ENCODE results near the gene ACTR3. TPM values are rescaled to one million over a fixed set of nuclear protein-coding genes. Genes with fewer than 3 reads are reported as not detected.
A peak's percentile ranks its signal among the peaks of the same experiment; 100 is the strongest.
"Not testable (repeated sequence)": the region's sequence is repeated elsewhere in the genome, so short reads cannot be mapped to it uniquely, and the experiment has no call there.

The ACTR3 gene
- total RNA-seq, 1 donor = 315 TPM

GRCh38 chr2:113926314-113926713 lies 36.4 kb downstream of the ACTR3 start:
- Histone ChIP-seq H3K79me2 (ENCODE audit: insufficient read depth, low read length) (peaks cover 92% of the 10 kb centered on the region), H3K36me3 (ENCODE audit: insufficient read depth, low read length) (peaks cover 74% of the 10 kb centered on the region), H4K20me1 (ENCODE audit: insufficient read depth, low read length) (peaks cover 45% of the 10 kb centered on the region), H2AFZ (ENCODE audit: low read length) (no peak overlapping the region), H3K27ac (ENCODE audit: low read depth, low read length) (no peak overlapping the region), H3K9me3 (ENCODE audit: low read depth, low read length) (no peaks in the 10 kb centered on the region), H3K4me2 (ENCODE audit: insufficient read depth, low read length) (no peak overlapping the region), H3K4me3 (ENCODE audit: insufficient read depth, low read length) (no peak overlapping the region), H3K27me3 (ENCODE audit: insufficient read depth, low read length) (no peaks in the 10 kb centered on the region), H3K4me1 (ENCODE audit: insufficient read depth, low read length) (peaks cover under 1% of the 10 kb centered on the region)
- DNase-seq (ENCODE audit: insufficient read length, low spot score, missing footprints) = no peak
- no peak for TF ChIP-seq CTCF (IDR thresholded peaks at IDR 0.05; ENCODE audit: extremely low read depth, low read depth, low read length)

- H3K36me3 ChIP-seq (ENCODE audit: insufficient read depth, low read length) = peaks cover 78% of the 10 kb centered on the region
- peak overlapping the region; percentile 39 for H3K27ac ChIP-seq (ENCODE audit: low read depth, low read length)
- no peak overlapping the region for H3K4me3 ChIP-seq (ENCODE audit: insufficient read depth, low read length)
- H3K9me3 ChIP-seq (ENCODE audit: low read depth, low read length) = no peaks in the 10 kb centered on the region
- TF ChIP-seq CTCF (IDR thresholded peaks at IDR 0.05; ENCODE audit: extremely low read depth, low read depth, low read length) = no peak
- H3K4me1 ChIP-seq (ENCODE audit: insufficient read depth, low read length) = no peaks in the 10 kb centered on the region
- H3K27me3 ChIP-seq (ENCODE audit: insufficient read depth, low read length) = no peaks in the 10 kb centered on the region
- H4K20me1 ChIP-seq (ENCODE audit: insufficient read depth, low read length) = peaks cover 31% of the 10 kb centered on the region
- peak; percentile 1 for DNase-seq (ENCODE audit: insufficient read length, low spot score, missing footprints)
- H3K4me2 ChIP-seq (ENCODE audit: insufficient read depth, low read length) = no peak overlapping the region
- no peak overlapping the region for H2AFZ ChIP-seq (ENCODE audit: low read length)
- peaks cover 88% of the 10 kb centered on the region for H3K79me2 ChIP-seq (ENCODE audit: insufficient read depth, low read length)
Observed at GRCh38 chr2:113930448-113930847, 40.6 kb downstream of the ACTR3 start.

- no peak overlapping the region for H3K4me2 ChIP-seq (ENCODE audit: insufficient read depth, low read length)
- no peak overlapping the region for H3K27ac ChIP-seq (ENCODE audit: low read depth, low read length)
- H3K79me2 ChIP-seq (ENCODE audit: insufficient read depth, low read length) = peaks cover 66% of the 10 kb centered on the region
- no peak overlapping the region for H2AFZ ChIP-seq (ENCODE audit: low read length)
- H3K36me3 ChIP-seq (ENCODE audit: insufficient read depth, low read length) = peaks cover 70% of the 10 kb centered on the region
- peaks cover 7% of the 10 kb centered on the region for H4K20me1 ChIP-seq (ENCODE audit: insufficient read depth, low read length)
- DNase-seq (ENCODE audit: insufficient read length, low spot score, missing footprints) = no peak
- no peak overlapping the region for H3K4me3 ChIP-seq (ENCODE audit: insufficient read depth, low read length)
- no peak for TF ChIP-seq CTCF (IDR thresholded peaks at IDR 0.05; ENCODE audit: extremely low read depth, low read depth, low read length)
- H3K9me3 ChIP-seq (ENCODE audit: low read depth, low read length) = no peaks in the 10 kb centered on the region
- H3K27me3 ChIP-seq (ENCODE audit: insufficient read depth, low read length) = no peaks in the 10 kb centered on the region
- H3K4me1 ChIP-seq (ENCODE audit: insufficient read depth, low read length) = no peaks in the 10 kb centered on the region
Observed at GRCh38 chr2:113937501-113937900, 47.6 kb downstream of the ACTR3 start.

GRCh38 chr2:113940891-113941290 lies 51.0 kb downstream of the ACTR3 start:
- peaks cover 17% of the 10 kb centered on the region for H4K20me1 ChIP-seq (ENCODE audit: insufficient read depth, low read length)

GRCh38 chr2:113945784-113946183 lies 55.9 kb downstream of the ACTR3 start:
- H3K27me3 ChIP-seq (ENCODE audit: insufficient read depth, low read length); H3K27ac ChIP-seq (ENCODE audit: low read depth, low read length); H3K9me3 ChIP-seq (ENCODE audit: low read depth, low read length); H3K4me1 ChIP-seq (ENCODE audit: insufficient read depth, low read length); H3K4me2 ChIP-seq (ENCODE audit: insufficient read depth, low read length); H3K4me3 ChIP-seq (ENCODE audit: insufficient read depth, low read length); H2AFZ ChIP-seq (ENCODE audit: low read length); DNase-seq (ENCODE audit: insufficient read length, low spot score, missing footprints): not testable (repeated sequence)
- H4K20me1 ChIP-seq (ENCODE audit: insufficient read depth, low read length) = peaks cover 21% of the 10 kb centered on the region
- peaks cover 84% of the 10 kb centered on the region for H3K36me3 ChIP-seq (ENCODE audit: insufficient read depth, low read length)
- H3K79me2 ChIP-seq (ENCODE audit: insufficient read depth, low read length) = peaks cover 65% of the 10 kb centered on the region

More at GRCh38 chr2:113940891-113941290, 51.0 kb downstream of the ACTR3 start:
- H3K27ac ChIP-seq (ENCODE audit: low read depth, low read length) = no peak overlapping the region
- no peak for DNase-seq (ENCODE audit: insufficient read length, low spot score, missing footprints)
- no peaks in the 10 kb centered on the region for H3K27me3 ChIP-seq (ENCODE audit: insufficient read depth, low read length)
- H3K4me3 ChIP-seq (ENCODE audit: insufficient read depth, low read length) = no peak overlapping the region
- no peak for TF ChIP-seq CTCF (IDR thresholded peaks at IDR 0.05; ENCODE audit: extremely low read depth, low read depth, low read length)
- H3K36me3 ChIP-seq (ENCODE audit: insufficient read depth, low read length) = peaks cover 74% of the 10 kb centered on the region
- H3K79me2 ChIP-seq (ENCODE audit: insufficient read depth, low read length) = peaks cover 63% of the 10 kb centered on the region
- no peaks in the 10 kb centered on the region for H3K4me1 ChIP-seq (ENCODE audit: insufficient read depth, low read length)
- H2AFZ ChIP-seq (ENCODE audit: low read length) = no peak overlapping the region
- no peak overlapping the region for H3K4me2 ChIP-seq (ENCODE audit: insufficient read depth, low read length)
- no peaks in the 10 kb centered on the region for H3K9me3 ChIP-seq (ENCODE audit: low read depth, low read length)

GRCh38 chr2:113950906-113951305 lies 61.0 kb downstream of the ACTR3 start:
- Histone ChIP-seq H3K79me2 (ENCODE audit: insufficient read depth, low read length) (peaks cover 69% of the 10 kb centered on the region), H3K36me3 (ENCODE audit: insufficient read depth, low read length) (peaks cover 86% of the 10 kb centered on the region), H4K20me1 (ENCODE audit: insufficient read depth, low read length) (peaks cover 11% of the 10 kb centered on the region)
- H3K4me2 ChIP-seq (ENCODE audit: insufficient read depth, low read length); H3K27me3 ChIP-seq (ENCODE audit: insufficient read depth, low read length); H3K9me3 ChIP-seq (ENCODE audit: low read depth, low read length); H3K27ac ChIP-seq (ENCODE audit: low read depth, low read length); H2AFZ ChIP-seq (ENCODE audit: low read length); H3K4me3 ChIP-seq (ENCODE audit: insufficient read depth, low read length); DNase-seq (ENCODE audit: insufficient read length, low spot score, missing footprints); H3K4me1 ChIP-seq (ENCODE audit: insufficient read depth, low read length): not testable (repeated sequence)
